HG02678 (cell line): ENCODE data around the gene APBB2.

Experiments used
- ATAC-seq: cut with Tn5 transposase; IDR thresholded peaks from one replicate; pipeline ENCODE4 v1.9.1; 2021; ENCODE audit warnings: mild to moderate bottlenecking, moderate library complexity; ENCODE audit not compliant: unreplicated experiment

The APBB2 gene

GRCh38 chr4:41214136-41214824 is at the start of gene APBB2:
Gene APBB2, minus strand, starts transcription at chr4:41214542. Its CDS starts 181,288 bp downstream, at chr4:41033254.
- ATAC-seq, result peak; percentile 53

- ATAC-seq, result no peak
Measured at GRCh38 chr4:41262198-41262597, 47.9 kb upstream of the APBB2 start.

DNA sequence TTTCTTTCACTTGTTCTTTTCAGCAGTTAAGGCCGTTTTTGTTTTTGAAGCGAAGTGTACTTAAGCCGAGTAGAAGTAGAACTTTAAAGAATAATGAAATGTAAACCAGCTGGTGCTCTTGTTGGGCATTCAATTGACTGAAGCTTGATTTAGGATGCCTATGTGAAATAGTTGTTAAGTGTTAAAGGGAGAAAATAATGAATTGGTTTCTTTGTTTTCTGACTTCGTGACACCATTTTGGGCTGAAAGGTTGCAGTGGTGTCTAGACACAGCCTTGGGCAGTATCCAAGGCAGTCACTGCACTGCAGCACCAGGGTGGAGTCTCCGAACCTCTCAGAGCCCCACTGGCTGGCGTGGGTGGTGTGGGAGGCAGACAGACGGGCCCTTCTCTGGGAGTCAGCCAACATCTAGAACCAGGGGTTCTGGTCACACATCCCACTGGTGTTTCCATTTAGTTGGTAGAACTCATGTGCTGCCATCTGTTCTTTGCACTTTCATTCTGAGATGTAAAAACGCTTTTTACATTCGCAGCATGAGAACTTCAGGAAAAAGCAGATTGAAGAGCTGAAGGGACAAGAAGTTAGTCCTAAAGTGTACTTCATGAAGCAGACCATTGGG is 45.9 kb upstream of the APBB2 start:
- no peak for ATAC-seq

- no peak for ATAC-seq
Measured at GRCh38 chr4:41258783-41259182, 44.4 kb upstream of the APBB2 start.

DNA sequence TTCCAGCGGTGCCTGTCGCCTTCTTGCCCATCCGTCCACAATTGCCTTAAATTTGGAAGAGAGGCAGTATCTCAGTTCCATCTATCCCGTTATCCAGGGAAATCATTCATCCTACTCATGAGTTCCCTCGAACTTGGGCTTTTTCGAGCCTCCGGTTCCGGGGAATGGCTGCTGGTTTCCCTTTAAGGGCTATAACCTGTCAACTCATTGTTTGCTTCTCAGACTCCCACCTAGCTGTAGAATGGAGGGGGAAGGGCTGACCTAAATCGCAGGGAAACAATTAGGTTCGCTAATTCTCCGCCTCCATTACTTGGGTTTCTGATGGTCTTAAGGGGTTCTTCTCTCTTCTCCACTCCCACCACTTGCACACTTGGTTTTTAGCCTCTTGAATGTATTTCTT is 43.6 kb upstream of the APBB2 start:
- no peak for ATAC-seq

GRCh38 chr4:41257257-41257901 is 43.0 kb upstream of the APBB2 start:
- ATAC-seq, result peak; percentile 55

GRCh38 chr4:41256740-41257256 is 42.5 kb upstream of the APBB2 start, which contains the start of gene UCHL1:
Gene UCHL1, plus strand, starts transcription at chr4:41256928. Its CDS starts 49 bp downstream, at chr4:41256977.
- ATAC-seq, result peak; percentile 43

- ATAC-seq, result no peak
Measured at GRCh38 chr4:41256131-41256739, 41.9 kb upstream of the APBB2 start.

- no peak for ATAC-seq
Measured at GRCh38 chr4:41245983-41246382, 31.6 kb upstream of the APBB2 start.

GRCh38 chr4:41241919-41242318 is 27.6 kb upstream of the APBB2 start:
- no peak for ATAC-seq

GRCh38 chr4:41236508-41236907 is 22.2 kb upstream of the APBB2 start:
- no peak for ATAC-seq

- no peak for ATAC-seq
Measured at GRCh38 chr4:41236032-41236431, 21.7 kb upstream of the APBB2 start.

DNA sequence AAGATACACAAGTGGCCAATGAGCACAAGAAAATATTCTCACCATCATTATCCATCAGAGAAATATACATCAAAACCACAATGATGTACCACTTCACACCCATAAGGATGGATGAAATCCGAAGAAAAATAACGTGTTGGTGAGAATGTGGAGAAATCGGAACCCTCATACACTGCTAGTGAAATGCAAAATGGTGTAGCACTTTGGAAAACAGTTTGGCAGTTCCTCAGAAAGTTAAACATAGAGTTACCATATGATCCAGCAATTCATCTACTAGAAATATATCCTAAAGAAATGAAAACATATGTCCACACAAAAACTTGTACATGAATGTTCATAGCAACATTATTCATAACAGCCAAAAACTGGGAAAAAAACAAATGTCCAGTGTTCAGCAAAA is 18.5 kb upstream of the APBB2 start:
- ATAC-seq, result no peak

GRCh38 chr4:41232406-41232805 is 18.1 kb upstream of the APBB2 start:
- ATAC-seq, result no peak

GRCh38 chr4:41227902-41228301 is 13.6 kb upstream of the APBB2 start:
- ATAC-seq, result no peak

- ATAC-seq, result no peak
Measured at GRCh38 chr4:41221850-41222645, 7.7 kb upstream of the APBB2 start.

- ATAC-seq, result no peak
Measured at GRCh38 chr4:41219421-41219950, 5.1 kb upstream of the APBB2 start.

GRCh38 chr4:41218703-41219102 is 4.4 kb upstream of the APBB2 start:
- no peak for ATAC-seq

GRCh38 chr4:41217374-41217773 is 3.0 kb upstream of the APBB2 start:
- no peak for ATAC-seq

DNA sequence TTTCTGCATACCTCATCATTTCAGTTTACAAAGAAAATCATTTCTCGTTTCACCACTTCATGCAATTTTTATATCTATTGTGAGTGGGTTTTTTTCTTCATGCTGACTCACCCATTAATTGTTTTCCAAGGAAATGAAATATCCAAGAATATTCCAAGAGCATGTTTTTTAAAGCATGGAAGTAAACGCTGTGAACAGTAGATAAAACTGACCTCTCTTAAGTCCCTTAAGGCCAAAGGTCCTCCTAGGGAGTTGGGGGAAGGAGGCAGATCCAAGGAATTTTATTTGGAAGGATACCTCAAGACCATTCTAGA is 2.6 kb upstream of the APBB2 start:
- no peak for ATAC-seq
